ENCODE measurements around the gene GALNT12.

The GALNT12 gene

GRCh38 chr9:98807070-98807813 is at the start of gene GALNT12:
TSS of gene GALNT12 (plus strand) at chr9:98807670. CDS start at chr9:98807699, 29 bp downstream.
- Histone ChIP-seq H3K9me3 (ENCODE audit: control insufficient read depth, insufficient read depth, low read depth, low read length) (no peaks in the 10 kb centered on the region), H3K4me1 (ENCODE audit: control insufficient read depth, insufficient read depth, low read length) (no peaks in the 10 kb centered on the region), H3K4me3 (ENCODE audit: low read depth, low read length) (peak within 1 kb of the TSS; percentile 46), H3K36me3 (ENCODE audit: control insufficient read depth in 2 of 2, insufficient read depth in 1 of 2, low read length in 2 of 2) (no peaks in the 10 kb centered on the region), H3K27ac (ENCODE audit: extremely low read depth, low read depth, low read length) (peak within 1 kb of the TSS; percentile 9; the same call in 1 of the 2 replicates)
- ChIA-PET CTCF (interaction anchor here (0.9 to 3.4 kb wide), 16 partner anchors 7 to 333 kb away, joined by 3 to 23 read pairs (median 6); no protein-coding TSS in a partner anchor), POLR2A (interaction anchor here (2.3 kb wide), 1 partner anchor 16 kb away, joined by 5 read pairs; no protein-coding TSS in a partner anchor)
- TF ChIP-seq PRDM1 (tag by site-specific recombination; IDR thresholded peaks at IDR 0.05), result no peak
- no peak for TF ChIP-seq ZNF610 (tag by site-specific recombination; IDR thresholded peaks at IDR 0.05; ENCODE audit: borderline replicate concordance)
- TF ChIP-seq ZBTB17 (tag by site-specific recombination; IDR thresholded peaks at IDR 0.05), result peak; percentile 67; the same call in 1 of the 2 replicates
- no peak for TF ChIP-seq ZNF2 (tag by site-specific recombination; IDR thresholded peaks at IDR 0.05)
- 0 out of 2 replicates have a peak, but pooled peaks have one; percentile 33 for TF ChIP-seq ZNF324 (tag by site-specific recombination; IDR thresholded peaks at IDR 0.05)
- TF ChIP-seq ZBTB7A (tag by site-specific recombination; IDR thresholded peaks at IDR 0.05; ENCODE audit: low read depth), result no peak
- peak; percentile 33; the same call in 1 of the 2 replicates for TF ChIP-seq EGR2 (tag by site-specific recombination; IDR thresholded peaks at IDR 0.05; ENCODE audit: low read depth)
- no peak for TF ChIP-seq ZNF837 (tag by site-specific recombination; IDR thresholded peaks at IDR 0.05)
- TF ChIP-seq ZEB2 (tag by site-specific recombination; IDR thresholded peaks at IDR 0.05), result peak; percentile 61; the same call in 1 of the 2 replicates
- peak; percentile 63 for TF ChIP-seq ZNF843 (tag by site-specific recombination; IDR thresholded peaks at IDR 0.05)
- no peak for TF ChIP-seq ZNF518A (tag by site-specific recombination; conservative IDR thresholded peaks at IDR 0.05; ENCODE audit: low read depth)
- TF ChIP-seq PRDM10 (tag by site-specific recombination; IDR thresholded peaks at IDR 0.05), result peak; percentile 87
- no peak for TF ChIP-seq ZNF155 (tag by site-specific recombination; IDR thresholded peaks at IDR 0.05)
- TF ChIP-seq ZSCAN16 (tag by site-specific recombination; IDR thresholded peaks at IDR 0.05), result no peak
- TF ChIP-seq TRIM28 (IDR thresholded peaks at IDR 0.05; ENCODE audit: borderline replicate concordance, low read length), result no peak
- TF ChIP-seq ZNF23 (tag by site-specific recombination; IDR thresholded peaks at IDR 0.05; ENCODE audit: borderline replicate concordance), result no peak
- TF ChIP-seq ZNF701 (tag by site-specific recombination; IDR thresholded peaks at IDR 0.05), result no peak
- no peak for TF ChIP-seq ZNF302 (tag by site-specific recombination; IDR thresholded peaks at IDR 0.05; ENCODE audit: low read depth)
- no peak for TF ChIP-seq ZNF544 (tag by site-specific recombination; IDR thresholded peaks at IDR 0.05)
- TF ChIP-seq ZBTB48 (tag by site-specific recombination; IDR thresholded peaks at IDR 0.05), result no peak
- TF ChIP-seq ZNF704 (tag by site-specific recombination; IDR thresholded peaks at IDR 0.05), result no peak
- TF ChIP-seq ZNF76 (tag by site-specific recombination; IDR thresholded peaks at IDR 0.05; ENCODE audit: borderline replicate concordance, low read depth), result no peak
- TF ChIP-seq ZNF354C (tag by site-specific recombination; IDR thresholded peaks at IDR 0.05; ENCODE audit: borderline replicate concordance, low read depth), result no peak
- TF ChIP-seq ZBTB26 (tag by site-specific recombination; optimal IDR thresholded peaks at IDR 0.05), result no peak
- TF ChIP-seq ZNF645 (tag by site-specific recombination; IDR thresholded peaks at IDR 0.05), result no peak
- no peak for TF ChIP-seq ZNF10 (tag by site-specific recombination; IDR thresholded peaks at IDR 0.05)

Measured in HEK293 (cell line).